Lower leg skin (tissue), 3 donors: Measurements from ENCODE around the gene TAS1R2.

Experiments used
- POLR2A ChIP-seq, 2 donors: fragments of 450-650 bp; IDR thresholded peaks; one replicate each; pipeline ENCODE4 v1.6.1; 2016 to 2017; ENCODE audit warnings: antibody characterized with exemption in 2 of 2, mild to moderate bottlenecking in 1 of 2, moderate library complexity in 1 of 2
- TF ChIP-seq, protein P1 (sequence below), 3 donors: fragments of 450-650 bp; IDR thresholded peaks; one replicate each; pipeline ENCODE4 v1.5.1; 2016; ENCODE audit warnings: antibody characterized with exemption in 3 of 3, mild to moderate bottlenecking in 3 of 3, moderate library complexity in 2 of 3

DNA sequence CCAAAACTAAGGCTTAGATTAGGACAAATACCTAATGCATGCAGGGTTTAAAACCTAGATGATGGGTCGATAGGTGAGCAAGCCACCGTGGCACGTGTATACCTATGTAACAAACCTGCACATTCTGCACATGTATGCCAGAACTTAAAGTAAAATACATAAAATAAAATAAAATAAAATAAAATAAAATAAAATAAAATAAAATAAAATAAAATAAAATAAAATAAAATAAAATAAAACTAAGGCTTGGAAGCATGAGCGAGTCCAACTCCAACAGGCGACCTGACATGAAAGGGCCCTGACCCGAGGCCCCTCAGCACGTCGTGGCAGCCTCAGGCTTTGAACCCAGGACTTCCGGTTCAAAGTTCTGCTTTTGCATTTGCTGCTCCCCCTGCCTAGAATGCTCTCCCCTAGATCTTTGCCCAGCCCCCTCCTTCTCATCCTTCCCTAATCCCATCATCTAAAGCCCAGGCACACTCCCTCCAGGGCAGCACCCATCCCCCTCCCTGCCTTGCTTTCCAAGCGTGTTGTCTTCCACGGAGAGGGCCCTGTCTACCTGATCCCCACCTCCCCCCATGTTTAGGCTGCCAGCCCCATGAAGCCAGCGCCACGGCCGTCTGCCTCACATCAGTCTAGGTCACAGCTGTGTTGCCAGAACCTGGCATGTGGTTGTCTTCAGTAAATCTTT, 64.3 kb downstream of the TAS1R2 start:
- TF ChIP-seq, protein P1, sequence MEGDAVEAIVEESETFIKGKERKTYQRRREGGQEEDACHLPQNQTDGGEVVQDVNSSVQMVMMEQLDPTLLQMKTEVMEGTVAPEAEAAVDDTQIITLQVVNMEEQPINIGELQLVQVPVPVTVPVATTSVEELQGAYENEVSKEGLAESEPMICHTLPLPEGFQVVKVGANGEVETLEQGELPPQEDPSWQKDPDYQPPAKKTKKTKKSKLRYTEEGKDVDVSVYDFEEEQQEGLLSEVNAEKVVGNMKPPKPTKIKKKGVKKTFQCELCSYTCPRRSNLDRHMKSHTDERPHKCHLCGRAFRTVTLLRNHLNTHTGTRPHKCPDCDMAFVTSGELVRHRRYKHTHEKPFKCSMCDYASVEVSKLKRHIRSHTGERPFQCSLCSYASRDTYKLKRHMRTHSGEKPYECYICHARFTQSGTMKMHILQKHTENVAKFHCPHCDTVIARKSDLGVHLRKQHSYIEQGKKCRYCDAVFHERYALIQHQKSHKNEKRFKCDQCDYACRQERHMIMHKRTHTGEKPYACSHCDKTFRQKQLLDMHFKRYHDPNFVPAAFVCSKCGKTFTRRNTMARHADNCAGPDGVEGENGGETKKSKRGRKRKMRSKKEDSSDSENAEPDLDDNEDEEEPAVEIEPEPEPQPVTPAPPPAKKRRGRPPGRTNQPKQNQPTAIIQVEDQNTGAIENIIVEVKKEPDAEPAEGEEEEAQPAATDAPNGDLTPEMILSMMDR (IDR thresholded peaks at IDR 0.05) = no peak
- TF ChIP-seq POLR2A (IDR thresholded peaks at IDR 0.05) = no peak
